GM10266 (cell line): ENCODE results near the gene S100B.

ENCODE experiments used
- DNase-seq: peaks from one replicate; pipeline ENCODE4 v3.0.0; 2012; ENCODE audit errors: extremely low spot score
- TF ChIP-seq, protein P1 (sequence below): IDR thresholded peaks from 2 replicates; pipeline ENCODE4 v1.5.1; 2012; ENCODE audit warnings: mild to moderate bottlenecking, low read depth; ENCODE audit not compliant: control insufficient read depth, insufficient read depth; ENCODE audit errors: missing control alignments

The S100B gene

DNA sequence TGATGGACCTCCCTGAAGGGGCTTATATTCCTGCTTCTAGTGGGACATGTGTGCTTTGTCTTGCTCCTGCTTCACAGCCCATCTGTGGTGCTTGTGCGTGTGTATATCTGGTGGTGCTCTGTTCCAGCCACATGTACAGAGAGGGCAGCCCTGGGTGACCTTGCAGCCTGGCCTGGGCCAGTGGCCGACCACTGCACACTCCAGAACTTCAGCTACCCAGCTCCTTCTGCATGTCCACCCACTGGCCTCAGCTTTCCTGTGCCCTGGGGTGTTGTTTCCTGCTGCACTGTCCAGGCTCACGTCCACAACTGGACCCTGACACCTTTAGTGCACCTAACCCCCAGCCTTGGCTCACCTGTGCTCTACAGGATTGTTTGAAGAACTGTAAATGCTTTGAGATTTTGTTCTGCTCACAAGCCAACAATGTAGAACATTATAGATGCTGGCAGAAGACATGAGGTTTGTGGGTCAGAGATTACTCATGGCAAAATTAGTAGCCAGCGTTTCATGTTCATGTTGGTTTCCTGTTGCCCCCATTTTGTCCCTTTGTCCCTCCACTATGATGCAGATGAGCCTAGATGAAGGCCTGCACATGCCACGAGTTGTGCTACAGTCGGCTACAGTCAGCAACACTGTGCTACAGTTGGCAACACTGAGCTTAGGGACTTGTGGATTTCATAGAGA, 5.3 kb upstream of the S100B start:
- TF ChIP-seq, protein P1, sequence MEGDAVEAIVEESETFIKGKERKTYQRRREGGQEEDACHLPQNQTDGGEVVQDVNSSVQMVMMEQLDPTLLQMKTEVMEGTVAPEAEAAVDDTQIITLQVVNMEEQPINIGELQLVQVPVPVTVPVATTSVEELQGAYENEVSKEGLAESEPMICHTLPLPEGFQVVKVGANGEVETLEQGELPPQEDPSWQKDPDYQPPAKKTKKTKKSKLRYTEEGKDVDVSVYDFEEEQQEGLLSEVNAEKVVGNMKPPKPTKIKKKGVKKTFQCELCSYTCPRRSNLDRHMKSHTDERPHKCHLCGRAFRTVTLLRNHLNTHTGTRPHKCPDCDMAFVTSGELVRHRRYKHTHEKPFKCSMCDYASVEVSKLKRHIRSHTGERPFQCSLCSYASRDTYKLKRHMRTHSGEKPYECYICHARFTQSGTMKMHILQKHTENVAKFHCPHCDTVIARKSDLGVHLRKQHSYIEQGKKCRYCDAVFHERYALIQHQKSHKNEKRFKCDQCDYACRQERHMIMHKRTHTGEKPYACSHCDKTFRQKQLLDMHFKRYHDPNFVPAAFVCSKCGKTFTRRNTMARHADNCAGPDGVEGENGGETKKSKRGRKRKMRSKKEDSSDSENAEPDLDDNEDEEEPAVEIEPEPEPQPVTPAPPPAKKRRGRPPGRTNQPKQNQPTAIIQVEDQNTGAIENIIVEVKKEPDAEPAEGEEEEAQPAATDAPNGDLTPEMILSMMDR: no peak
- no peak for DNase-seq

DNA sequence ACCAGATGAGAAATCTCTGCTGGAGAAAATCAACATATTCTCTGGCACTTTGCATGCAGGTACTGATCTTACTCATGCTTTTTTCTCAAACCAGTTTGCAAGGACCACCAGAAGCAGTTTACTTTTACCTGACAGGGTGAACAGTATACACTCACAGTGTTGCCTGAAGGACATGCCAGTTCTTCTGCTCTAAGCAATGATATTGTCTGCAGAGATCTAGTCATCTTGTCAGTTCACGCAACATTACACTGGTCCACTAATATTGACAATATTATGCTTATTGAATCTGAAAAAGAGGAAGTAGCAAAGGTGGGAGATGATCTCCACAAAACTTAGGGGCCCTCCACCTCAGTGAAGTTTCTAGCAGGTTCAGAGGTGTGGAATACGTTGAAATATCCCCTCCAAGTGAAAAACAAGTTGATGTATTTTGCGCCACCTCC, 3.8 kb upstream of the S100B start:
- TF ChIP-seq, protein P1: no peak
- no peak for DNase-seq

DNA sequence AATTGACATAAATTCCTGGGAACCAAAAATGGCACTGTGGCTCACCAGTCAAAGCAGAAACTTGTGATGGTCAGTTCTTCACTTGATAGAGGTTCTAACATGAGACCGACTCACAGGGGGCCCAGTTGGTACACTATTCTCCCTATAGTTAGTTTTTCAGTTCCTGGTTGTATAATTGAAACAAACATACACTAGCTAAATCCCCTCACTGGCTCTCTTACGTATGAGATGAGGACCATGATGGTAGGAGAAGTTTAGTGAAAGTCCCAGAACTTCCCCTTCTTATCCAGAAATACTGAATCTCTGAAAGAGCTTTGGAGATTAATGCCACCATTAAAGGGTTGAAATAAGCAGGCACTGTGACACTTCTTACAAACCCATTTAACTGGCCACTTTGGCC, 2.8 kb upstream of the S100B start:
- TF ChIP-seq, protein P1: no peak
- DNase-seq: no peak

DNA sequence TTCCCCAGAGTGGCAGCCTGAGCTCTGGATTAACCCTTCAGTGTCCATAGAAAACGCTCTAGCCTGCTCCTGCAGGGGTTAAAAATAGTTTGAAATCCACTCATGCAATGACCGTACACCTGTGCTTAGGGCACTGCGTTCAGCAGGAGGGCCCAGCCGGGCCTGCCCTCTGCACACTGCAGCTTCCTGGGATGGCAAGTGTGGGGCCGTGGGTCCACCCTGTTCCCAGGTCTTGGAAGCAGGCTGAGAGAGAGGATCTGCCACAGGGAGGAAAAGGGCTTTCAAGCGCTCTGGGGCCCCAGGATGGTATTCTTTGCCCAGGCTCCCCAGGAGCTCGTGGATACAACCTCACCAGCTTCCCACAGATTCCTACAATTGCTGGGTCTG, 1.5 kb upstream of the S100B start:
- TF ChIP-seq, protein P1: no peak
- DNase-seq: no peak

DNA sequence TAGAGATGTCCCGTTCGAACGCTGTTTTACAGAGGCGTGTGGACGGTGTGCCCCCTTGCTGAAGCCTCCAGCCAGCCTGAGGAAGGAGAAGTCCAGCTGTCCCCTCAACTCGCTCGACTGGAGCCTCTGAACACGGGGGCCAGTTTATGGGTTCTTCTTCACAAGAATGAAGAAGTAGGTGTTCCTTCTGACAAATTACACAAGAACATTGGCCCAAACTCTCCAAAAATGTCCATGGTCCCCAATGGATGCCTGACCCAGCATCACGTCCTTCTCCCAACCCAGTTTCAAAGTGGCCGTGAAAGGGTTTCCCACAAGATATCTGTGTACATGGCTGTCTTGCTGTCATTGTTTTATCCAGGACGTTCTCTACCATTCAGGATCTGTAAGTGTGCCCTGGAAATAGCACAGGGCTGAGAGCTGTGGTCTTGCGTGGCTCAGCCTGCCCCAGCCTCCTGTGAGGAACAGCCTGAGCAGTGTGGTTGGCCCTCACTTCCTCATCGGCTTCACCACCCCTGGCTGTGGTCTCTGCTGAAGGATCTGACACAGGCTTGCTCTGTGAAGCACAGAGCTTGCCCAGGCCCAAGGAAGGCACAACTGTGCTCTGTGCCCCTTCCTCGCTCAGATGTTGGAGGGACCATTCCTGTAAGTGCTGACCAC, 1.0 kb upstream of the S100B start:
- no peak for DNase-seq
- TF ChIP-seq, protein P1: no peak

DNA sequence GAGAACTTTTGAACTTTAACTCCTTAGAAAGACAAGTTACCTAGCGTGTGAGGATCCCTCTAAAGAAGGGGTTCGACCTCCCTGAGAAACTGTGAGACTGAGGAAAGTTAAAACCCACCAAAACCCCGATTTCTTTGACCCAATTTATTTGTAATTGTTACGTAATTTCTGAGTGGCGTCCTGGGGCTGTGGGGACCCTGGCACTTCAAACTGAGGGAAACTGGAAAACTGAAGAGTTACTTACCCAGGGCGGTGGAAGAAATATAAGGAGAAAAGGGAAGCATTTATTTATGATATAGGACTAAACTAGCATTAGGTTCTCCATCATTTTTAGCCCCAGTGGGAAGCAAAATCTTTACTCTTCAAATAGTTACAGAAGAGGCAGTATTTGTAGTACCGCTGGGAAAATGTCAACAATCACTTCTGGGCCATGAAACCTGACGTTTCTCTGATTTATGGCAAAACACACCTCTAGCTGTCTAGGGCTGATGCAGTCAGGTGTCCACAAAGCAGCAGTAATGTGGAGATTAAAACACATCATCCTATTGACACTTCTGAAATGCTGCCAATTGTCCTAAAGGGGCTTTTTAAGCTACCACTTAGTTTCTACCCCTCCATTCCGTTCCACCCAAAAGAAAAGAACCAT, 430 bp downstream of the S100B start:
- no peak for DNase-seq
- TF ChIP-seq, protein P1: no peak

DNA sequence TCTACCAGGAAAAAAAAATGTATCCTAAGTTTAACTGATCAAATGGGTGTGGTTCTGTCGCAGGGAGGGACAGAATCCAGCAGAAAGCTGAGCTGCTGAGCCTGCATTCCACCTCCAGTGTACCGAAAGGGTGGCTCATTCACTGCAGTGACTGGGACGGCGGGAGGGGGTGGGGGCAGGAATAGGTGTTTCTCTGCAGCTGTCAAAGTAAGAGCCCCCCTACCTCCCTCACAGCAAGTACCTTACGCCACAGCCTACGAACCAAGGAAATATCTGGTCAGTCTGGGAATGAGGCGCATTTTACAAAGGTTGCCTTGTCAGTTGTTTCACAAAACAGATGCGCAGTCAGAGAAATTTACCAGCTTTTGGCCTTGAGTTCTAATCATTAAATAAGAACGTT, 1.7 kb downstream of the S100B start:
- no peak for DNase-seq
- TF ChIP-seq, protein P1: no peak
